Activated effector memory CD4-positive, alpha-beta T cell treated with Interleukin-2 at 50 U/mL for 16 hours (primary cell): Measurements from ENCODE around the gene RASGRF1.
A peak's percentile ranks its signal among the peaks of the same experiment; 100 is the strongest.
"Not testable (repeated sequence)": the region's sequence is repeated elsewhere in the genome, so short reads cannot be mapped to it uniquely, and the experiment has no call there.

ENCODE experiments used
- DNase-seq: peaks from one replicate; pipeline ENCODE4 v3.0.0-alpha.2; 2020

Gene RASGRF1

DNA sequence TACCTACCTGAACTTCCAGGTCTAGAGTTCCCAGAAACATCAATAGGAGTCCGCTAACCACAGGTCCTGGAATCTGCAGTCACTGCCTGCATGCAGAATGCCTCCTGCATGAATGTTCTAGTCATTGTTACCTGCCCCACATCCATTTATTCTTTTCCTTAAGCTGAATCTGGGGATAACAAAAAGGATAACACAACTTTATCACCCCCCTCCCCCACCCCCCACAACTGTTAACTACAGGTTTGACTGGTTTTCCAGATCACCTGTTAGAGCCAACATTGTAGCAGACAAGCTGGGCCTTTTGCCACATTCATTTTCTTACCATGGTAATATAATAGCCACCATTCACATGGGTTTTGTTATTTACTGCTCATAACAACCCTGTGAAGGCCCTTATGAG is 141.1 kb downstream of the RASGRF1 start:
- no peak for DNase-seq

DNA sequence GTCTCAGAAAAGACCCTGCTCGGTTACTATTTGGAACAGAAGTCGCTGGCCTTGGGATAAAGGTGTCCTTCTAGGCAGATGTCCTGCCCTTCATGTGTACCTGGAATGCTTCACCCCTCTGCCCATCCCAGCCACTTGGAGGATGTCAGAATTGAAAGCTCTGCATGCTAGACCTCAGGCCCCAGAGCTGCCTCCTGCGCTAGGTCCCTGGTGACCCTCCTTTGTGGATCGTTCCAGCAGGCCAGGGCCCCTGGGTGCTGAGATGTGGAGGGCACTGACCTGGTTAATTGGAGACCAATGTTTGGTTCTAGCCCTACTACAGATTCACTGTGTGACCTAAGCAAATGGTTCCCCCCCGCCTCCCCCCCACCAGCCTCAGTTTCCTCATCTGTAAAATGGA is 143.1 kb downstream of the RASGRF1 start:
- DNase-seq, result no peak

DNA sequence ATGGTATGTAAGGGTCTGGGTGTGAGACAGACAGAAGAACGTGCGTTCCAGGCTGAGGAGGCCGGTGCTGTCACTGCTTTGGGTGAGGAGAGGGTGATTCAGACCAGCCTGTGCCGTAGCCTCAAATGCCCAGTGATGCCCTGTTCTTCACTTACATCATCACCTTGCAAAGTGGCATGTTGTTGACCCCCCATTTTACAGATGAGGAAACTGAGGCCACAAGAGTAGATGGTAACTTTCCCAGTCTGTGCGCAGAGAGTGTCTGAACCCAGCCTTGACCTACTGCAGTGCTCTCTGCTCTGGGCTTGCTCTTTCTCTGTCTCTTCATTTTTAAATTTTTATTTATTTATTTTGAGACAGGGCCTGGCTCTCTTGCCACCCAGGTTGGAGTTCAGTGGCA is 144.1 kb downstream of the RASGRF1 start:
- DNase-seq, result no peak

DNA sequence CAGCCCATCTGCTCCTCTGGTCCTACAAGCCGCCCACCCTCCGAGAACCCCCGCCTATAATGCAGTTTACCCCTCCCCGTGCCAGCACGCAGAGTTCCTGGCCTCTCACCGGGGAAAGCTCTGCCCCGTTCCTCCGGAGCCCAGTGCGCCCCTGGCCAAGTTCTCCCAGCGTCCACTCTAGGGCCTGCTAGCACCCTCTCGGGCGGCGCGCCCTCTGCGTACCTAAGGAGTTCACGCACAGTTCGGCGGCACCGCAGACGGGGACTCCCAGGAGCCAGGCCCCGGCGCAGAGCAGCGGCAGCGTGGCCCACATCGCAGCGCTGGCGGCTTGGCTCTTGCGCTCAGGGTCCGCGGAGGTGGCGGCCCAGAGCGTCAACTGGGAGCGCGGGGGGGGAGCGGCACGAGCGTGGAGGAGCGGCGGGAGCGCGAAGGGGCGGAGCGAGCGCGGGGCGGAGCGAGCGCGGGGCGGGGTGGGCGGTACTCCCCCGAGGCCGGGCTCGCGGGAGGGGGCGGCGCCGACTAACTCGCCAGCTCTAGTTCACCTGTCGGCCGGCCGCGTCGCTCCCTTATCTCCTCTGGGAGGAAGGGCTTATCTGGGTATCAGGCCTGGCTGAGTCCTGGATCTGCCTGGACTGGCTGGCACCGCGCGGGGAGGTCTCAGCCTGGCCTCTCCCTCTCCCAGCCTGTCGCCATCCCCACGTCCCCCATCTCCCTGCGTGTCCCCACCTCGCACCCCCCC is 145.7 kb downstream of the RASGRF1 start, which contains the start of gene CTSH:
CTSH (minus strand) TSS at position 378 of the 739 bp plus-strand sequence; CDS start at position 313, 65 bp downstream.
- peak; percentile 70 for DNase-seq

DNA sequence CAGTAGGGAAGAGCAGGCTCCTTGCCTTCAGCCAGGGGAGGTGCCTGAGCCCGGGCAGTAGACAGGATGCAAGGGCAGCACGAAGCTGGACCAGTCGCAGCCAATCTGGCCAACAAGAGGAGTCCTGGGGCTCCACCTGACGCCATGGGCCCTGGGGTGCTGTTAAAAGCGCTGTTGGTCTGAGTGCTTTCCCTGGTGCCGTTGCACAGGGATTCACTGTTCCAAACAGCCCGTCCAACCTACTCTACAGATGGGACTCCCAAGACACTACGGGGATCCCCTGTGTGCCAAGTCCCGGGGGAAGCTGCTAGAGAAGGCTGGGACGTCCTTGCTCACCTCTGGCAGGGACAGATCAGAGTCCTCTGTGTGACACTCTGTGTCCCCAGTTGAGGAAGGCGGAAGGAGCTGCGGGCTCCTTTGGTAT is 146.4 kb downstream of the RASGRF1 start:
- DNase-seq, result no peak

DNA sequence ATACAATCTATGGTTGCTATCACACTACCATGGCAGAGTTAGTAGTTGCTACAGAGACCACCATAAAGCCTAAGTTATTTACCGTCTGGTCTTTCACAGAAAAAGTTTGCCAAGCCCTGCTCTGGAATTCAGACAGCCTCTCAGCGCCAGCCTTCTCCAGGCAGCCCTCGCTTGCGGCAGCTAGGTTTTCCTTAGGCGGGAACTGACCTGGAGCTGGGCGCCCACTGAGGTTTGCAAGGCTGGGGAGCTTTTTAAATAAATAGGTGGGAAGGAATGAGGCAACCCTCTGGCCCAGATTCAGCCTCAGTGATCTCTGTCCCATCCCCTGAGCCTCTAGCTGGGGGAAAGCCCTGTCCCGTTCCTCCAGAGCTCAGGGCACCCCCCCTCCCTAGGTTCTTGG is 146.9 kb downstream of the RASGRF1 start:
- no peak for DNase-seq

DNA sequence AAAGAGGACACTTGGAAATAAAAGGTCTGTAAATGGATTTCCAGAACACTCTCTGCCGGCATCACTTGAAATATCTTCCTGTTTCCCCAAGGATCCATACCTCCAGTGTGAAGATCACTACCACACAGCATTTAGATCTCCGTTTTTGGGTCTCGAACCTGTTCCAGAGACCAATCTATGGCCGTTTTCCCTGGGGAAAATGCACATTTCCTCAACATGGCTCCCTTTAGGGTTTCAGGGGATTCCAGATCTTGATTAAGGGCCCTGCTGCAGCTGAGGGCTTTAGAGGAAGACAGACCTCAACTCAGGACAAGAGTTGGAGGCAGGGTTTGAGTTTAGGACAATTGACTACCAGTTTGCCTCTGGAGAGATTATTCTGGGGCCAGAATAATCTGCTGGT is 147.8 kb downstream of the RASGRF1 start:
- DNase-seq, result no peak

DNA sequence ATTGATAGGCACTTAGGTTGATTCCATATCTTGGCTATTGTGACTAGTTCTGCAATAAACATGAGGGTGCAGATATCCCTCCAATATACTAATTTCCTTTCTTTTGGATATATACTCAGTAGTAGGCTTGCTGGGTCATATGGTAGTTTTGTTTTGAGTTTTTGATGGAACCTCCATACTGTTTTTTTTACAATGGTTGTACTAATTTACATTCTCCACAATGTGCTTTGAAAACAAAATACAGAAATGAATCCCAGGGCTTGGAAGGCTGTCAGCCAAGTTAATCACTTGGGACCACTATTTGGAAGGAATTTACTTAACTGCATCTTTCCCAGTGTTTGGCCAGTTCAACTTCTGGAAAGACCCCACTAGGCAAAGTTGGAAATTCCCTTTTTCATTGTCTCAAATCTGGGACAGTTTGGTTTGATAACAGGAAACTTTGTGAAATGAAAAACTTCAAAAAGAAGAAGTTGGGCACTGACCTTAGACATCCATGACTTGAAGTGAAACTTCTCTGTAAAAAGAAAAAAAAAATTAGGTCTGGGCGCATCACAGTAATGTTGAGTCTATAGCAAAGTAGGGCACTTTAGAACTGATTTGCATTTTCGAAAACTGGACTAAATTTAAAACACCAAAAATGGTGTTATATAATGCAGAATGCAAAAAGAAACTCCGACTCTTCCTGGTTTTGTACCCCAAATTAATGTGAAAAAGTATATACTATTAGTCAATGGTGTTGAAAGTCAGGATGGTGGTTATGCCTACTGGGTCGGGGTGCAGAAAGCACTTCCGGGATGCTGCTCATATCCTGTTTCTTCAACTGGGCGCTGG is 151.7 kb downstream of the RASGRF1 start:
- DNase-seq, result peak; percentile 20

DNA sequence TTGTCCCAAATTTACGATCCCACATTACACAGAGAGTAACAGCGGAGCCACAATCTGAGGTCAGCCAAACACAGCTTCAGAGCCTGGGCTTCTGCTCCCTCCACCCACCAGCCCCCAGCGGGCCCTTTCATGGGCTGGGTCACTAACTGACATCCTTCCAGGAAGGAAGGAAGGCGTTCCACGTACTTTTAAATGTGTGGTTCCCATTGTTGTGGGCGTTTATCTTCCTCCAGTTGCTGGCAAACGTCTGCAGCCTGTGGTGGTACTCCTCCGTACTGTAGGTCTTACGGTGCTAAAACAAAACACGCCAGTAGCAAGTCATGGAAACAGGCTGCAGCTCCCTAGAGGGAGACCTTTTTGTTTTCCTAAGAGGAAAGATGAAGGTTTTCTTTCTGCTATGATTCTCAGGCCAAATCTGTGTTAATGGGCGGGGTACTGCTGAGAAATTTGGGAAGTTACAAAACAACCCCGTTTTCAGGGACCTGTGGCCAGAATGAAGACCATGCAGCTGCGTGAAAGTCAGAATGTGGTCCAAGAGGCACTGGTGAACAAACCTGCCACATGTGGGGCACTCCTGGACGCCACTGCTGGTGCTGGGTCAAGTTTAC is 153.3 kb downstream of the RASGRF1 start:
- no peak for DNase-seq

DNA sequence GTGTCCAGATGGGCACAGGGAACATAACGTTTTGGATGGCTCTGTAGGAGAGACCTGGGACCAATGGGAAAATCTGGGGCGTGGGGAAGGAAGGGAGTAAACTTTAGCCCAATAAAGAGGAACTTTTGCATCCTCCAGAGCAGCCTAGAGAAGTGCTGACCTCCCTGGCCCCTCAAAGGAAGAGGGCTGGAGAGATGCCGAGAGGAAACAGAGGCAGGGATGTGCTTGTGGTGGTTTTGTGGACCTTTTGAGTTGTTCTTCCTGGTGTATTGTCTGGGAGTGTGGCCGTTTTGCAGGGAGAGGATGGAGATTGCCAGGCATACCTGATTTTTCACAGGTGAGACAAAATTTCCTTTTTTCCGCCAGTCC is 155.9 kb downstream of the RASGRF1 start:
- no peak for DNase-seq

DNA sequence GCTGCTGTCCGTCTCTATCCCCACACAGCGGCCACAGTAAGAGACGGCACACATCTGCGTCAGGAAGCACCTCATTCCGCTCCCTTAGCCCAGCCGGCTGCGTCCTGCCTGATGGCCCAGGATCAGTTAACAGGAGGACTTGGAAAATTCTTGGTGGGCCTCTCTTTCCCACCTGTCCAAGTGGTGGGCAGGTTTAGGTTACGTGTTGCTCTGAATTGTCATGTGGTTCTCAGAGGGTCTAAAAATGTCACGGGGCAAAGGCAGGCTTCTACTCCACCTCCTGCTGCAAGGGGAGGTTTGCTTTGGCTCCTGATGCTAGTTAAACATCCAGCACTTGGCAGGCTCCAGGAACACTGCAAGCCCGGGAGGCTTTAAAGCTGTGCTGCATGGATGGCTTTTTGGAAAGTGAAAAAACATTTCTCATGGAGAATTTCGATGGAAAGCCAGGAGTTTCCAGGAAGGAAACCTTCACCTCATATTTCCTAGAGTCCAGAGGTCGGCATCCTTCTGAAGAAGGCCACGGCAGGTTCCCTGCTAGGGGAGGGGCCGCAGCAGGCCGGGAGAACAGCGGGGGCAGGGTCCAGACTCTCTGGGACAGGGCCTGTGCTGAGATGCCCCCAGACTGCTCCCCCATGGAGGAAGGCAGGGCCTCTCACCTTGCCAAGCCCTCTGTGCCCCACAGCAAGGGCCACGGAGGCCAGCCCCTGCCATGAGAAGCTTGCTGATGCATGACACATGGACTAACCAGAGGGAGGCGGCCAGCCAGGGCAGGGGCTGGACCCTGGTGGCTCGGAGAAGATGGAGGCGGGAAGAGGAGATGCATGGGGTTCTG is 156.5 kb downstream of the RASGRF1 start:
- DNase-seq, result no peak

DNA sequence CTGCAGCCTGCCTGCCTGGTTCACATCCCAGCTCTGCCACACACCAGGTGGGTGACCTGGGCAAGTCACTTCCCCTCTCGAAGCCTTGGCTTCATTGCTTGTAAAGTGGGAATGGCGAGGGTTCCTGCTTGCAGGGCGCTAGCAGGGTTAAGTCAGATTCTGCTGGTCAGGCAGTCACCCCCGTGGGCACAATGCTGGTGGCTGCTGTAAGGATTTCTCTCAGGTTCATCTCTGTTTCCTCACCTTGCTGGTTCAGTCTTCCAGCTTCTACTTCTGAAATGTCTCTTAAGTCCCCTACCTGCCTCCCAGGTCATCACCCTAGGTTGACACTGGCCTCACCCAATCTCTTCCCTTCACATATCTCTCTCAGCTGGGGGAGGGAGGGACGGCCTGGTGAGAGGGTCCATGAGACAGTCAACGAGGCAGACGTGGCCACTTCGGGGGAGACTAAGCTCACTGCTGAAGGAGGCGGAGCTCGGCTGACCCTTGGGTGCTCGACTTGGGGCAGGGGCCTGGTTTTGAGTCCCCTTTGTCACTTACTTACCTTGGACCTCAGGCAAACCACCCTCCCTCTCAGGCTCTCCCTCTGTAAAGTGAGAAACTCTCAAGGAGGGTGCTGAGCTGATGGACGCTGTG is 157.3 kb downstream of the RASGRF1 start:
- DNase-seq, result no peak

DNA sequence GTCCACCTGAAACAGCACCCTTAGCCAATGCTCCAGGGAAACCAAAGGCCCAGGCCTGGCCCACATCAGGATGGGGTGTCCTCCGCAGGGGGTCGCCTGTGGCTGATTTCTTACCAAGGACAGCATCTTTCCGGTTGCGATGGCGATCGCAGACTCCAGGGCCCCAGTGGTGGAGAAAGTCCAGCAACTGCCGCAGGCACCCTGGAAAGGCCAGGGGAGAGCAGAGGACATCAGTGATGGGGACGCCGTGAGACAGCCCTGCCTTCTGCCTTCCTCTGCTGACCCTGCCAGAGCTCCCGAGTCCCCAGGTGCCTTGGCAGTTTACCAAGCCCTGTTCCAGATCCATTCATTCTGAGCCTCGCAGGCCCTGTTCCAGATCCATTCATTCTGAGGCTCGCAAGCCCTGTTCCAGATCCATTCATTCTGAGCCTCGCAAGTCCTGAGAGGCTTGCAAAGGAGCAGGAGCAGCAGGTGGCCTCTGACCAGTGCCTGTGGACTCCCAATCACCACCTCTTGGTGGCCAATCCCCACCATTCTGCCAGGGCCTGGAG is 158.2 kb downstream of the RASGRF1 start:
- no peak for DNase-seq

DNA sequence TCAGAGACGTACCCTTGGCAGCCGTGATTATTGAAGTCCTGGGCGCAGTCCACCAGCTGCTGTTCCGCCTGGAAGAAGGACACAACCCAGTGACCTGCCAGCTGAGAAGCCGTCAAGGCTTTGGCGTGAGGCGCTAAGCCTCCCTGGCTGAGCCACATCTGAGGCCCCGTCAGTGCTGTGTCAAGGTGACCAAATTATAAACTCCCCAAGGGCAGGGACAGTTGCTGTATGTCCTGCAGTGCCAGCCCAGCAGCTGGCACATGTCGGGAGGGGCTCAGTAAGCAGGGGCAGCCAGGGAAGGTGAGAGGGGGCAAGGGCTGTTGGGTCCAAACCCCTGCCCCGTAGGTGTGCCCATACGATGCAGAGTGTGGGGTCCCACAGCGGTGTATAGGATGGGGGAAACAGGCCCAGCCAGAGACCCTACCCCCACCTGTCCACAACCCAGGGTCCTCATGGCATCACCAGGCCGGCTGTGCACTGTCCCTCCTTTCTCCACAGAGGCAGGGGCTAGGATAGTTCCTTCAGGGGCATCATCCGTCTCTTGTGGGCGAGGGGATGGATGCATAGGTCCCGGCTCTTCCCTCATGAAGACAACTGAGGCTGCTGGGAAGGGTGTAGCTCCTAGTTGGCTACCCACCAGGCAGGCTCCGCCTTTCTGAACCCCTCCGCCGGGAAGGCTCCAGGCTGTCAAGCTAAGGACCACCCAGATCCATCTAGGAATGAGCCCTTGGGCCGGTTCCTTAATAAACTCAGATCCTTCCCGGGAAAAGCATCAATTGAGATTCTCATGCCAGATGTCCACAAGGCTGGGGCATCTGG is 158.9 kb downstream of the RASGRF1 start:
- DNase-seq, result no peak

DNA sequence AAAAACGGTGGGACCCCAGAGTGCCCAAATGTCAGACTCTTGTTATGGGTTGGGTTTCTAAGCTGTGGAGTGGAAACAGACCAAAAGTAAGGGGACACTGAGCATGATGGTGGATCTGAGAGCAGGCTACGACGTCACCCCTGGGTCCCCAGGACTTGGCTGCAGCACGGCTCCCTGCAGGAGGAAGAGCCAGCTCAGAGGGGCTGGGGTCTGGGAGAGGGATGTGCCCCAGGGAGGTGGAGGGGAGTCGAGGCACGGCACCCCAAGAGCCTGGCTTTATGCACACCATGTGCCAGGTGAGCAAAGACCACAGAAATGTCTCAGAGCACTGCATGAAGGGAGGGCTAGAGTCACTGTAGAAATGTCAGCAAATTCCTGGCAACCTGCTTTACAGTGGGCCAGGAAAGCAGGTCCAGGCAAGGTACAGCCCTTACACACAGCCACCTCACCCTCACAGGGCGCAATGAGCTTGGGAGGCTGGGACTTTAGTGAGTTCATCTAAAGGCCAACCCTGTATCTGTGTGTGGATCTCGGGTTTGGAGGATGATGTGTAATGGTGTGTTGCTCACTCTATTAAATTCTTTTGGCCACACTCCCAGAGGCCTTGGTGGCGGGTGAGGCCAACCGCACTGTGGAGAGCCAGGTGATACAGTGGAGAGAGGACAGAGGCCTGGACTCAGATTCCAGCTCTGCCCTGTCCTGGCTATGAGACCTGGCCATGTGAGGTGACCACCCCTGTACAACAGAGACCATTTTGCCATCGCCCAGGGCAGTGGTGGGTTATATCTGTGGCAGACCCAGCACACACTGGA is 159.8 kb downstream of the RASGRF1 start:
- DNase-seq, result no peak

DNA sequence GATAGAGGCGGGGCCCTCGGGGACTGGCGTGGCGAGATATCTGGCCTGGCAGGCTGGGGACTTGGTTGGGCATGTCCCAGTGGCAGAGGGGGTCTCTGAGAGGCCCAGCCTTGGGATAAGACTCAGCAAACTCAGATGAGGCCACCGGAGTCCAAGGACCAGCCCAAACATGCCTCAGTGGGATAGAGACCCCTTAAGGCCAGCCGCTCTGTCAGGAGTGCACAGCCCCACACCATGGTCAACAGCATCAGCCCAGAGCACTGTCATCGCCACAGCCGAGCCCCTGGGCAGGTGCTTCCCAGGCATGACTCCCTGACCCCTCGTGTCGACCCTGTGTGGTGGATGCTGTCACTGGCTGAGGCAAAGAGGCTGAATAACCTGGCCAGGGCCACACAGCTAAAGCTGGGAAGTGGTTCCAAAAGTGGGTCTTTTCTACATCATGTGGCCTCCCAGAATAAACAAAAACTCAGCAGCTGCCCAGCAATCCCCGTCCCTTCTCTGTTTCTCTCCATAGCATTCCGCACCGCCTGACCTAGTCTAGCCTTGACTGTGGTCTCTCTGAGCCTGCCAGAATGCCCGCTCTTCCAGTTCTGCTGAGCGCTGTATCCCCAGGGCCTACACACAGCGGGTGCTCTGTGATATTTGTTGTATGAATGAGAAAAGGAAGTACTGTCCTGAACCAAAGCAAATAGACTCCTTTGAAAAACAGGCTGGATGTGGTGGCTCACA is 160.9 kb downstream of the RASGRF1 start:
- DNase-seq, result no peak

DNA sequence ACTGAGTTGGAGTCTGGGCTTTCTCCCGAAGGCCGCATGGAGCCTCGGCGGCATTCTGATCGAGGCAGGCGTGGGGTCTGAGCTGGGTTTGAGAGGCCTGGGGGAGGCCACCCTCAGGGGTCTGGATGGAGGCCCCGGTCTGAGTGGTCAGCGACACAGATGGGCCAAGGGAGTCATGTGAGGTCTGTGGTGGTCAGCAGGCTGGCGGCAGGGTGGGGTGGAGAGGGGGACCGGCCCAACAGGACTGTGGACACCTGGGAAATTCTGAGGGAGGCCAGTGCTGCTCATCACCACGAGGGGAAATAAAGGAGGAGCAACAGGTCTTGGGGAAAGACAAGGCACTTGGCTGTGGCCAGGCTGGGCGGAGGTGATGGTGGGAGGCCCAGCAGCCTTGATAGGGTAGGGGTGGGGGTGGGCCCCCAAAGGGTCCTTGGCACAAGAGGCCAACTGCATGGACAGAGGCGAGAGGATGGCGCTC is 161.9 kb downstream of the RASGRF1 start:
- DNase-seq, result no peak

DNA sequence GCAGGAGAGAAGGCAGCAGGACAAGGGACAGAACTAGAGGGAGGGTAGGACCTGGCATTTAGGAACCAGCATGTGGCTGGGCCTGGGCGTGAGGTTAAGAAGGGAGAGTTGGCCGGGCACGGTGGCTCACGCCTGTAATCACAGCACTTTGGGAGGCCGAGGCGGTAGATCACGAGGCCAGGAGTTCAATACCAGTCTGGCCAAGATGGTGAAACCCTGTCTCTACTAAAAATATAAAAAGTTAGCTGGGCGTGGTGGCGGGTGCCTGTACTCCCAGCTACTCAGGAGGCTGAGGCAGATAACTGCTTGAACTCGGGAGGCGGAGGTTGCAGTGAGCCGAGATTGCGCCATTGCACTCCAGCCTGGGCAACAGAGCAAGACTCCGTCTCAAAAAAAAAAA is 162.4 kb downstream of the RASGRF1 start:
- DNase-seq, result not testable (repeated sequence)

DNA sequence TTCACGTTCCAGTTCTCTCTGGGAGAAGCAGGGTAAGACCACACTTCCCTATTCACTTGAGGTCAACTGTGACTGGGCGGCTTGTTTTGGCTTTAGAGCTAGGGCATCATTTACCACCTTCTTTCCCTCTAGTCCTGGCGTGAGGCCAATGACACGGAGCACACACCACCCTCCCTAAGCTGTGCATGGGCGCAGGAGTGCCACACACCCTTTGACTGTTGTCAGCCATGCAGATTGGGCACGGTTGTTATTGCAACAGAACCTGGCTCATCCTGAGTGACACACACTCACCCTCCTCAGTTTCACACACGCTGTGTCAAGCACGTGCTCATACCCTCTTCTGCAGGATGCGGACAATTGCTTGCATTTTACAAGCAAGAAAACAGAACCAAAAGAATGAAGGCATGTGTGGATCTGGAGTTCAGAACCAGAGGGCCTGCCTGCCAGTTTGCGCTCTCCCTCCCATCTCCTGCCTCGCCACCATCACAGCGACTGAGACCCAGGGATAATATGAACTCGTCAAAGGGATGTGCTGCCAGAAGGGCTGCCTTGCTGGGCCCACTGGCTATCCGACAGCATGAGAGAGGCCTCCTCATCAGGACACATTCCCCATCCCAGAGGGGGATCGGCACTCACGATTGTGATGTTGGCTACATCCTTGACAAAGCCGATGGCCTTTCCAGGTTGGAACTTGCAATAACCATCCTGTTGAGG is 163.3 kb downstream of the RASGRF1 start:
- DNase-seq, result no peak
